ENCODE results near the gene DUS1L. TPM values are rescaled to one million over a fixed set of nuclear protein-coding genes. Genes with fewer than 3 reads are reported as not detected.

DUS1L gene
- total RNA-seq (2022; extraction: Qiagen RNA extraction) = 71.1 to 133 TPM (median 117 TPM) in 5 replicates

DNA sequence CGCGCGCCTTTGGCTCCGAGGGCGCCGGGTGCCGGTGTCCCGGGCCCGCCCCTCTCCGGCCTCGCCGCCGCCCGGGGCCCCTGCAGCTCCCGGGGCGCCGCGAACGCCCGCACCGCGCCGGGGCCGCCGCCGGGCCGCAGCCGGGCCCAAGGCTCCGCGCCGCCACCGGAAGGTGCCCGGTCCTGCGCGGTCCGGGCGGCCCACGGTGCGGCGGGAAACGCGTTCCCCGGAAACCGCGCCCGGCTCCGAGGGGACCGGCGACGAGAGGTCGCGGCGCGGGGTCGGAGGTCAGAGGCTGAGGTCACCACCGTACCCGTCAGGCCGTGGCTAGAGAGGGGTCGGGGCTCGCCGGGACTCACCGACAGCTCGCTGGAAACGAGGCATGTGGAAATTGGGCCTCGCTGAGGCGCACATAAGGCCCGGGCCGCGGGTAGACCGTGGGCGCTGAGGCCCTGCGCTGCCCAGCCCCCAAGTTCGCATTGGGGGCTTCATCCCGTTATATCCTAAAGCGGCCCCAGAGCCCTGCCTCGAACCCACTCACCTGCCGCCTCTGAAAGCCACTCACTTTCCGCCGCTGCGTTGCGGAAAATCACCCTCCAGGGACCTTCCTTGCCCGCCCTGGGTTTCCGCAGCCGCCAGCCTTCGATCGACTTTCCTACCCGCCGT, at the start of gene DUS1L:
Gene DUS1L, minus strand, starts transcription at position 167 of the 666 bp plus-strand sequence. CDS start 745 bp downstream, outside the sequence.

GRCh38 chr17:82098169-82098938, 32.8 kb upstream of the DUS1L start, which contains the start of gene FASN:
Gene FASN (minus strand): TSS chr17:82098236. CDS start chr17:82096445, 1,791 bp downstream.

DNA sequence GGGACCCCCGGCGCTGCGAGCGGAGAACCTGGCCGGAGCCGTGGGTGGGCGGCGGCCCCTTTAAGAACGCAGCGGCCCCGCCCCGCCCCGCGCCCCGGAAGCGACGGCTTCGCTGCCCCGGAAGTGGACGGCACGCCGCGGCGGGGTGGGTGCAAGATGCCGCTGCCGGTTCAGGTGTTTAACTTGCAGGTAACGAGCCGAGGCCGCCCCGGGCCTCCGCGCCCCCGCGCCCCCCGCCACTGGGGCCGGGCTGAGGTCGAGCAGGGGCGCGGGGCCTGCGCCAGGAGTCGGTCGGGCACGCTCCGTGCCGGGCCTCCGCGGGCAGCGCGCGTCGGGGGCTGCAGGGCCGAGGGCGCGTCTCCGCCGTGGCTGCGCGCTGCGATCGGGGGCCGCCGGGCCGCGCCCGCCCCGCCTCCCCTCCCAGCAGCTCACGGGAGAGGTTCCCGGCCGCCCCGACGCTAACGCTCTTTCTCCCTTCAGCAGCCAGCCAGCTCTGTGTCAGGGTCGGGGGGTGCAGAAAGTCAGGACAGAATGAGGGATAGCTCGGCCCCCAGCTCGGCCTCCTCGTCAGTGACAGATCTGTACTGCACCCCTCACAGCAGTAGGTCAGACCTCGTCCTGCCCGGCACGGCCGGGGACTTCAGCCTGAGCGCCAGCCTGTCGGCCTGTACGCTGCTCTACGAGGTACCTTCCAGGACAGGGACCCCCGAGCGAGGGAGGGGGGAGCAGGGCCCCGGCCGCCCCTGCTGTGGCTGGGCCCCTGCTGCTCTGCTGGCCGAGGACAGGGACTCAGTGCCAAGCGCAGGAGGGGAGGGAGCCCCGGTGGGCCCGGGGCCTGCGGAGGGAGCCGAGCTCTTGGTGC, 13.6 kb downstream of the DUS1L start, which contains the start of the genes GPS1 and RFNG:
Gene GPS1, plus strand, starts transcription at position 123 of the 862 bp plus-strand sequence. Its CDS starts 34 bp downstream, at position 157.
Gene RFNG, minus strand, starts transcription at position 36 of the 862 bp plus-strand sequence. CDS start 45 bp downstream, outside the sequence.

DNA sequence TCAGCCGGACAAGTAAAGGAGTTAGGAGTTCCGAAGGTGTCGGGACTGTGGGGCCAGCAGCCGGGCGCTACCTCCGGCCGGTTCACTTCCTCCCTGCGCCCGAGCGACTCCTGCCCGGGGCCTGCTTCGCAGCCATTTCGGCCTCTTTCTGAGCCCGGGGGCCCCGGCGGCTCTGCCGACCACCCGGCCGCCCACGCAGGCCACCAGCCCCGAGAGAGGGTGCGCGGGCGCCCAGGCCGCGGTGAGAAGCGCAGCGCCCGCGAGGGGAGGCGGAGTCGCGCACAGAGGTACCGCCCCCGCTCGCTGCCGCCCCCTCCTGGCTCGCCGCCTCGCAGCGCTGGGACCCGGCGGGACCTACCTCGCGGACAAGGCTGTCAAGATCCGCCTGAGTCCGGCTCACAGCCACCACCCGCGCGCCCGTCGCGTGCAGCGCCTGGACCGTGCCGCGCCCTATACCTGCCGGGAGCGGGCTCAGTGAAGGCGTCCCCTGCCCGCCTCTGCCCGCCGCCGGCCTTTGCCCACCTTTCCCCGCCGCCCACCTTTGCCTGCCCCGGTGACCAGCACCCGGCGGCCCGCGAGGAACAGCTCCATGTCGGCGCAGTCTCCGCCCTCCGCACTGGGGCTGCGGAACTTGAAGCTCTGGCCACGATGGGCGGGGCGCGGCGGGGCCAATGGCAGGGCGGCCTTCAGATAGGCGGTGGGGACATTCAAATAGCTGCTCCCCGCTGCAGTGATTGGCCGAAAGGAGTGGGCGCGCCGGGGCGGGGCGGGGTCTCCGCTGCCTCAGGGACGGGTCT, 28.3 kb downstream of the DUS1L start, which contains the start of gene DCXR:
Gene DCXR, minus strand, starts transcription at position 606 of the 797 bp plus-strand sequence. Its CDS starts 15 bp downstream, at position 591.

DNA sequence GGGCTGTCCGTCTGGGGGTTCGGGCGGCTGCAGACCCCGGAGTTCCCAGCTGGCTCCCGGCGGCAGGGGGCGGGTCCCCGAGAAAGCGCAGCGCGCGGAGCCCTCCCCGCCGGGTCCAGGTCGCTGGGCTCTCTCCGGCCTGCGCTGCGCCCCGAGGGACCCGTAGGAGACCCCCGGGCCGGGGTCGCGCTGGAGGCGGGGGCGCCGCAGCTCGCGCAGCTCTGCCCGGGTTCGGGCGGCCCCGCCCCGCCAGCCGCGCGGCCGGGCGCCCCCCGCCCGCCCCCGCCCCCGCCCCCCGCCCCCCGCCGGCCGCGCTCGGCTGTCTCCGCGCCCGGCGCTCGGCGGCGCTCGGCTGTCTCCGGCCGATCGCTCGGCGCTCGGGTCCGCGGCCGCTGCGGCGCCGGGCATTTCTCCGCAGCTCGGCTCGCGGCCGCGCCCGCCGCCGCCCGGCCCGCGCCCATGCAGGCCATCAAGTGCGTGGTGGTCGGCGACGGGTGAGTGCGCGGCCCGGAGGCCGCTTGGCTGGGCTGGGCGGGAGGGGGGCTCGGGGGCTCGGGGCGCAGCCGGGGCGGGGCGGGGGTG, 34.2 kb downstream of the DUS1L start, which contains the start of gene RAC3:
Gene RAC3, plus strand, starts transcription at position 376 of the 582 bp plus-strand sequence. Its CDS starts 84 bp downstream, at position 460.

GRCh38 chr17:82022981-82023446, 42.6 kb downstream of the DUS1L start, which contains the start of gene LRRC45:
Gene LRRC45 (plus strand): TSS chr17:82023305. CDS start chr17:82023644, 339 bp downstream.

DNA sequence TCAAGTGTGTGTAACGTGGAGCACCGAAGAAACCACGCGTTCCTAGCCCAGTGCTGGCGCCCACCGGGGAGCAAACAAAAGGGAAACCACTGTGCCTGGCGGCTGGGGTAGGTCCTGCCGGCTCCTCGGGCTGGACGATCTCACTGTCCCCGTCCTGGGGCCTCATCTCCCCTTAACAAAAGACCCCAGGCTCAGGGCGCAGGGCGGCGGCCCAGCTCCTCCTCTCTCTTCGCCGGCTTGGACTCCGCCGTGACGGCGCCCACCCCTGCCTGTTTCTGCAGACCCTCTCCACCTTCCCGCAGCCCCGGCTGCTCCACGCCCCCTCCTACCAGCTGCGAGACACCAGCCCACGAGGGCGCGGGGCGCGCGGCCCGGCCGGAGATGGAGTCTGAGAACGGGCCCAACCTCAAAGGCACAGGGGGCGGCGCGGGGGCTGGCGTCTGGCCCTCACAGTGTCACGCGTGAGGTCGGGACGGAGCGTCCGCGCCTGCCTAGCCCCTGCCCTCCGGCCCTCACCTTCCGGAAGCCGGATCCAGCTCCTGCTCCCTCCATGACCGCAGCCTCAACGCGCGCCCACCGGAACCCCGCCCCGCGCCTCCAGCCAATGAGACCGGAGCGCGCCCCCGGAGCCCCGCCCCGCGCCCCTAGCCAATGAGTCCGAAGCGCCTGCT, 43.2 kb downstream of the DUS1L start, which contains the start of gene CENPX:
Gene CENPX, minus strand, starts transcription at position 569 of the 671 bp plus-strand sequence. Its CDS starts 17 bp downstream, at position 552.

Other genes with a start within 250 kb of the DUS1L start
- gene MCRIP1, start 232.5 kb downstream of the DUS1L start, total RNA-seq (2022; extraction: Qiagen RNA extraction) = 81.7 to 100 TPM (median 89.2 TPM) in 5 replicates
- 0.19 to 0.42 TPM (median 0.27 TPM) in 5 replicates for gene PPP1R27, start 230.8 kb downstream of the DUS1L start, total RNA-seq (2022; extraction: Qiagen RNA extraction)
- 735 to 768 TPM (median 746 TPM) in 5 replicates for gene P4HB, start 205.3 kb downstream of the DUS1L start, total RNA-seq (2022; extraction: Qiagen RNA extraction)
- gene ARHGDIA, start 194.5 kb downstream of the DUS1L start, total RNA-seq (2022; extraction: Qiagen RNA extraction) = 587 to 631 TPM (median 602 TPM) in 5 replicates
- 182 to 229 TPM (median 212 TPM) in 5 replicates for gene ALYREF, start 174.2 kb downstream of the DUS1L start, total RNA-seq (2022; extraction: Qiagen RNA extraction)
- gene ANAPC11, start 174.1 kb downstream of the DUS1L start, total RNA-seq (2022; extraction: Qiagen RNA extraction) = 198 to 216 TPM (median 207 TPM) in 5 replicates
- gene NPB, start 163.6 kb downstream of the DUS1L start, total RNA-seq (2022; extraction: Qiagen RNA extraction) = 0.34 to 0.63 TPM (median 0.62 TPM) in 5 replicates
- 13.7 to 17.4 TPM (median 16.1 TPM) in 5 replicates for gene PCYT2, start 154.4 kb downstream of the DUS1L start, total RNA-seq (2022; extraction: Qiagen RNA extraction)
- 27.2 to 42.5 TPM (median 37.4 TPM) in 5 replicates for gene SIRT7, start 147.6 kb downstream of the DUS1L start, total RNA-seq (2022; extraction: Qiagen RNA extraction)
- gene MAFG, start 138.1 kb downstream of the DUS1L start, total RNA-seq (2022; extraction: Qiagen RNA extraction) = 19.5 to 29.0 TPM (median 25.9 TPM) in 5 replicates
- gene PYCR1, start 128.5 kb downstream of the DUS1L start, total RNA-seq (2022; extraction: Qiagen RNA extraction) = 59.9 to 84.2 TPM (median 83.7 TPM) in 5 replicates
- gene MYADML2, start 118.6 kb downstream of the DUS1L start, total RNA-seq (2022; extraction: Qiagen RNA extraction) = not detected in 5 replicates
- 0.20 to 0.44 TPM (median 0.31 TPM) in 5 replicates for gene NOTUM, start 104.6 kb downstream of the DUS1L start, total RNA-seq (2022; extraction: Qiagen RNA extraction)
- 17.1 to 25.9 TPM (median 24.4 TPM) in 5 replicates for gene ASPSCR1, start 88.2 kb downstream of the DUS1L start, total RNA-seq (2022; extraction: Qiagen RNA extraction)
- 145 to 169 TPM (median 152 TPM) in 5 replicates for gene CENPX, start 42.9 kb downstream of the DUS1L start, total RNA-seq (2022; extraction: Qiagen RNA extraction)
- gene LRRC45, start 42.5 kb downstream of the DUS1L start, total RNA-seq (2022; extraction: Qiagen RNA extraction) = 6.6 to 14.0 TPM (median 12.5 TPM) in 5 replicates
- gene RAC3, start 34.1 kb downstream of the DUS1L start, total RNA-seq (2022; extraction: Qiagen RNA extraction) = 26.3 to 41.3 TPM (median 39.9 TPM) in 5 replicates
- 67.6 to 94.3 TPM (median 88.7 TPM) in 5 replicates for gene DCXR, start 28.1 kb downstream of the DUS1L start, total RNA-seq (2022; extraction: Qiagen RNA extraction)
- 16.9 to 23.8 TPM (median 22.2 TPM) in 5 replicates for gene RFNG, start 14.0 kb downstream of the DUS1L start, total RNA-seq (2022; extraction: Qiagen RNA extraction)
- 98.9 to 142 TPM (median 133 TPM) in 5 replicates for gene GPS1, start 13.9 kb downstream of the DUS1L start, total RNA-seq (2022; extraction: Qiagen RNA extraction)
- gene FASN, start 32.4 kb upstream of the DUS1L start, total RNA-seq (2022; extraction: Qiagen RNA extraction) = 86.5 to 156 TPM (median 150 TPM) in 5 replicates
- gene CCDC57, start 147.0 kb upstream of the DUS1L start, total RNA-seq (2022; extraction: Qiagen RNA extraction) = 16.5 to 28.0 TPM (median 23.8 TPM) in 5 replicates
- gene SLC16A3, start 163.2 kb upstream of the DUS1L start, total RNA-seq (2022; extraction: Qiagen RNA extraction) = 122 to 172 TPM (median 152 TPM) in 5 replicates
- 191 to 263 TPM (median 245 TPM) in 5 replicates for gene CSNK1D, start 207.9 kb upstream of the DUS1L start, total RNA-seq (2022; extraction: Qiagen RNA extraction)